ENCODE measurements around the gene VIT.

VIT gene

GRCh38 chr2:36819095-36819711 is 122.7 kb downstream of the VIT start:
- TF ChIP-seq EZH2phosphoT487 (IDR thresholded peaks at IDR 0.05; ENCODE audit: low read length) (no peak), CTCF (IDR thresholded peaks at IDR 0.05; ENCODE audit: low read length) (no peak), EZH2 (optimal IDR thresholded peaks at IDR 0.05; ENCODE audit: low read depth, low read length) (no peak)
- H3K9me2 ChIP-seq (replicated peaks; ENCODE audit: insufficient read depth, low read length), result no peaks in the 10 kb centered on the region
- H3K27me3 ChIP-seq (replicated peaks; ENCODE audit: insufficient read depth, low read length), result no peaks in the 10 kb centered on the region
- H3K36me3 ChIP-seq (replicated peaks; ENCODE audit: insufficient read depth, low read length), result no peaks in the 10 kb centered on the region
- no peaks in the 10 kb centered on the region for H3K9me3 ChIP-seq (replicated peaks; ENCODE audit: insufficient read depth, low read length)
- H3K79me2 ChIP-seq (ENCODE audit: low read length), result no peaks in the 10 kb centered on the region
- no peak for DNase-seq
- no peak overlapping the region for H3K27ac ChIP-seq (ENCODE audit: low read length)
- H3K9ac ChIP-seq (ENCODE audit: low read length), result no peak overlapping the region
- H3K4me3 ChIP-seq (ENCODE audit: low read length), result no peak overlapping the region
- no peak overlapping the region for H3K4me2 ChIP-seq (ENCODE audit: low read depth, low read length)
- H3K4me1 ChIP-seq (ENCODE audit: low read length), result no peaks in the 10 kb centered on the region
- no peak overlapping the region for H2AFZ ChIP-seq (ENCODE audit: low read length)
- H4K20me1 ChIP-seq (ENCODE audit: insufficient read depth, low read length), result no peaks in the 10 kb centered on the region
- no peaks in the 10 kb centered on the region for H3F3A ChIP-seq (ENCODE audit: insufficient read depth, low read length)

GRCh38 chr2:36820942-36821605 is 124.6 kb downstream of the VIT start:
- H3K9me3 ChIP-seq (replicated peaks; ENCODE audit: insufficient read depth, low read length), result no peaks in the 10 kb centered on the region
- no peaks in the 10 kb centered on the region for H3K4me1 ChIP-seq (ENCODE audit: low read length)
- H3K9me2 ChIP-seq (replicated peaks; ENCODE audit: insufficient read depth, low read length), result no peaks in the 10 kb centered on the region
- TF ChIP-seq EZH2phosphoT487 (IDR thresholded peaks at IDR 0.05; ENCODE audit: low read length), result no peak
- TF ChIP-seq CTCF (IDR thresholded peaks at IDR 0.05; ENCODE audit: low read length), result no peak
- no peak for TF ChIP-seq EZH2 (optimal IDR thresholded peaks at IDR 0.05; ENCODE audit: low read depth, low read length)
- H3K4me2 ChIP-seq (ENCODE audit: low read depth, low read length), result no peak overlapping the region
- no peaks in the 10 kb centered on the region for H3K79me2 ChIP-seq (ENCODE audit: low read length)
- H2AFZ ChIP-seq (ENCODE audit: low read length), result no peak overlapping the region
- no peaks in the 10 kb centered on the region for H3F3A ChIP-seq (ENCODE audit: insufficient read depth, low read length)
- H3K27ac ChIP-seq (ENCODE audit: low read length), result no peak overlapping the region
- H3K4me3 ChIP-seq (ENCODE audit: low read length), result no peak overlapping the region
- no peak overlapping the region for H3K9ac ChIP-seq (ENCODE audit: low read length)
- no peak for DNase-seq
- H4K20me1 ChIP-seq (ENCODE audit: insufficient read depth, low read length), result no peaks in the 10 kb centered on the region
- no peaks in the 10 kb centered on the region for H3K27me3 ChIP-seq (replicated peaks; ENCODE audit: insufficient read depth, low read length)
- H3K36me3 ChIP-seq (replicated peaks; ENCODE audit: insufficient read depth, low read length), result no peaks in the 10 kb centered on the region

GRCh38 chr2:36823862-36824261 is 127.4 kb downstream of the VIT start:
- Histone ChIP-seq H4K20me1 (ENCODE audit: insufficient read depth, low read length) (no peaks in the 10 kb centered on the region), H3F3A (ENCODE audit: insufficient read depth, low read length) (no peaks in the 10 kb centered on the region), H3K9ac (ENCODE audit: low read length) (no peak overlapping the region), H2AFZ (ENCODE audit: low read length) (no peak overlapping the region), H3K27ac (ENCODE audit: low read length) (no peak overlapping the region), H3K27me3 (replicated peaks; ENCODE audit: insufficient read depth, low read length) (no peaks in the 10 kb centered on the region), H3K36me3 (replicated peaks; ENCODE audit: insufficient read depth, low read length) (no peaks in the 10 kb centered on the region), H3K9me3 (replicated peaks; ENCODE audit: insufficient read depth, low read length) (no peaks in the 10 kb centered on the region), H3K4me3 (ENCODE audit: low read length) (no peak overlapping the region), H3K79me2 (ENCODE audit: low read length) (no peaks in the 10 kb centered on the region), H3K4me2 (ENCODE audit: low read depth, low read length) (no peak overlapping the region), H3K4me1 (ENCODE audit: low read length) (no peaks in the 10 kb centered on the region), H3K9me2 (replicated peaks; ENCODE audit: insufficient read depth, low read length) (no peaks in the 10 kb centered on the region)
- no peak for DNase-seq
- TF ChIP-seq EZH2phosphoT487 (IDR thresholded peaks at IDR 0.05; ENCODE audit: low read length) (no peak), EZH2 (optimal IDR thresholded peaks at IDR 0.05; ENCODE audit: low read depth, low read length) (no peak), CTCF (IDR thresholded peaks at IDR 0.05; ENCODE audit: low read length) (no peak)
